HG03457 (cell line): Measurements from ENCODE around the gene CHD5.

Source experiments
- ATAC-seq: cut with Tn5 transposase; IDR thresholded peaks from one replicate; pipeline ENCODE4 v1.9.1; 2021; ENCODE audit warnings: moderate number of reproducible peaks; ENCODE audit not compliant: unreplicated experiment

CHD5 gene

GRCh38 chr1:6157132-6157527 is 23.0 kb downstream of the CHD5 start:
- no peak for ATAC-seq

GRCh38 chr1:6154525-6155319 is 25.4 kb downstream of the CHD5 start:
- ATAC-seq: no peak

GRCh38 chr1:6152882-6153281 is 27.2 kb downstream of the CHD5 start:
- no peak for ATAC-seq

DNA sequence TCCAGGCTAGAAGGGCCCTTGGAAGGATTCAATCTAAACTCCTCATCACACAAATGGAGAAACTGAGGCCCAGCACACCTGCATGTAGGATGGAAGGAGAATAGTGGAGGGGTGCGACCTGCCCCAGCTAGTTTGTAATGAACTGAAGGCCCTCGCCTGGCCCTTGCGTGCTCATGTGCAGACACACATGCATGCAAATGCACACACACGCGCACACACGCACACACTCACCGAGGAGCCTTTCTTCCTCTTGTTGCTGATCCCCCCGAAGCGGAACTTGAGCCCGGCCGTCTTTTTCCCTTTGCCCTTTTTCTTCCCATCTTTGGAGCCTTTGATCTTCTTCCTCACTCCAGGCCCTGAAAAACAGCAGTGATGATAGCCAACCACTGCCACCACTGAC is 27.9 kb downstream of the CHD5 start:
- no peak for ATAC-seq

DNA sequence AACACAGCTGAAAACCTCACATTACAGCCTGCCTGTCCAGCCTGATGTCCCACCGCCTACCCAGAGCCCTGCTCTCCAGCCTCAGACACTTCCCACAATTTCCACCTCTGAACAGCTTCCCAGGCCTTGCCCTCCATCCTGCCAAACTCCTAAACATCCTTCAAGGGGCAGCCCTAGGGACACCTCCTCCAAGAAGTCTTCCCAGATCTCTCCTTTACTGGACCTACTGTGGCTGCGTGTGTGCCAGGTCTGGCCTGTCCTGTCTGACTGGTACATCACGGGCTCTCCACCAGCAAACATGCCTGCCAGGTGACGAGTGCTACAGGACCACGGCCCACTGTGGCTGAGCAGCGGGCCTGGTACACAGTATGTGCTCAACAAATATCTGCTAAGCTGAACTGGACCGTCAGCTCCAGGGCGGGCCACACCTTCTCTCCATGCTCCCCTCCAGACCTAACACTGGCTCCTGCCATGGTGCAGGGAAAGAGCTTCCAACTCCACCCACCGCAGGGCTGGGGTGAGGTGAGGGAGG is 28.8 kb downstream of the CHD5 start:
- no peak for ATAC-seq

DNA sequence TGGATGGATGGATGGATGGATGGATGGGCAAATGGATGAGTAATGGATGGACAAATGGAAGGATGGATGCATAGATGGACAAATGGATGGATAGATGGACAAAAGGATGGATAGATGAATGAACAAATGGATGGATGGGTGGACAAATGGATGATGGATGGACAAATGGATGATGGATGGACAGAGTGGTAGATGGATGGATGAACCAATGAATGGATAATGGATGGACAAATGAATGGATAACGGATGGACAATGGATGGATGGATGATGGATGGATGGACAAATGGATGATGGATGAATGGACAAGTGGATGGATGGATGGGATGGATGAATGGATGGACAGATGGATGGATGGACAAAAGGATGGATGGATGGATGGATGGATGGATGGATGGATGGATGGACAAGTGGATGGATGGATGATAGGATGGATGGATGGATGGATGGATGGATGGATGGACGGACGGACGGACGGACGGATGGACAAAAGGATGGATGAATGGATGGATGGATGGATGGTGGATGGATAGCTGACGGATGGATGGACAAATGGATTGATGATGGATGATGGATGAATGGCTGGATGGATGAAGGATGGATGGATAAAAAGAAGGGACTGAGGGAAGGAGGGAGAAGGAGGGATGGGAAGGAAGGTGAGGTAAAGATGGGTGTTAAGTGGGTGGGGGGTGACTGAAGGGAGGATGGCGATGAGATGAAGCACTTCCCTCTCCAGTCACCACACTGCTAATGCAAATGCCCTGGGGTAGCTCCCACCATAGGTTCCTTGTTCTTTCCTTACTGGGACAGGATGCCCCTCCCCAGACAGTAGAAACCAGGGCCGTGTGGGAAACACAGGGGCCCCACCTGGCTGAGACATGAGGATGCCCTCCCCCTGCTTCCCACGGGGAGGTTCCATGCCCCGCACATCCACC is 29.8 kb downstream of the CHD5 start:
- no peak for ATAC-seq

DNA sequence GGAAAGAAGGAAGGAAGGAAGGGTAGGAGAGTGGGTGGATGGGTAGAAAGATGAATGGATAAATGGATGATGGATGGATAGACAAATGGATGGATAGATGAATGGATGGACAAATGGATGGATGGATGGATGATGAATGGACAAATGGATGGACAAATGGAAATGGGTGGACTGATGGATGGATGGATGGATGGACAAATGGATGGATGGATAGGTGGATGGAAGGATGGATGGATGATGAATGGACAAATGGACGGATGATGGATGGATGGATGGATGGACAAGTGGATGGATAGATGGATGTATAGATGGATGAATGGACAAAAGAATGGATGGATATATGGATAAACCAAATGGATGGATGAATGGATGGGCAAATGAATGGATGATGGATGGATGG is 30.5 kb downstream of the CHD5 start:
- ATAC-seq: no peak

DNA sequence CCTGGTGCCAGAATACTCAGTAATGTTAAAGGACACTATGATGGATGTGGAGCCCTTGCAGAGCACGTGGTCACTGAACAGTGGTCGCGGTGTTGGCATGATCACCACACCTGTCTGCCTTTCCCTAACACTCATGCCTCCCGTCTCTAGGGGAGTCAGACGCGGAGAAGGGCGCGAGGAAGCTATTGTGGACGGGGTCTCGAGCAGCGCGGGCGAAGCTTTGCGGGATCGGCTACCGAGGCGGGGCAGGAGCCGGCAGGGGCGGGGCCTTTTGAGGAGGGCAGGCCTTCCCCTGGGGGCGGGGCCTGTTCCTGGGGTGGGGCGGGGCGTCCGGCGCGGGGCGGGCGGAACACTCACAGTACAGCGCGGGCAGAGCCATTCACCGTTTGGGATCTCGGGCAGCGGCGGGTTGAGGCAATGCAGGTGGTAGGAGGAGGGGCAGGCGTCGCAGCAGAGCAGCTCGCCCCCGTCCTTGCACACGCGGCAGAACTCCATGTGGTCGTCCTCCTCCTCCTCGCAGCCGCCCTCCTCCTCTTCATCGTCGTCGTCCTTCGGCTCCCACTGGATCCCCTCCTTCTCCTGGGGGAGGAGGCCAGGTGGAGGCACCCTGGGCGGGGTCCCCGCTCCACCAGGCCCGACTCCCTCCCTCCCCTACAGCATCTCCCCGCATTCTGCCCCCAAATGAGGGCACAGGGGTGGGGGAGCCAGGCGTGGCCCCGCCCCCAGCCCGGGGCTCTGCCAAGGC is 31.5 kb downstream of the CHD5 start:
- no peak for ATAC-seq

DNA sequence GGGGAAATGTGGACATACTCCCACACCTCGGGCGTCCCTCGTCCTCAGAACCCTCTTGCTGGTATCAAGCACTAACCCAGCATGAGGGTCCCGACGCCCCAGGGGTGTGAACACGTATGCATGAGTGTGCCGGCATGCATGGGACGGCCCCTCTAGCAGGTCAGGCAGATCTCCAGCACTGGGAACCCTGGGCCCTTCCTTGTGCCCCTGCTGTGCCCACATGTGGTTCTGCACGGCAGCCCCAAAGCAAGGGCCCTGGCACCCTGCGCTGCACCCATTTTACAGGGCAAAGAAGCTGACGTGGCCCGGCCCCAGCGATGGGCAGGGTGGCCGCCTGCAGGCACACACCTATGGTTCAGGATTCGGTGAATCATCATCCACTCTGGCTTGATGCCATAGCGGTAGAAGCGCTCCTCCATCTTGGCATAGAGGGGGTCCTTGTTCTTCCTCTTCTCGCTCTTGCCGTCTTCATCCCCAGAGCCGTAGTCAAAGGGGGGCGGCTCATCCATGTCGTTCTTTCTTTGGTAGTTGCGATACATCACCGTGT is 34.2 kb downstream of the CHD5 start:
- ATAC-seq: no peak

- ATAC-seq: no peak
Measured at GRCh38 chr1:6145396-6145750, 34.7 kb downstream of the CHD5 start.

DNA sequence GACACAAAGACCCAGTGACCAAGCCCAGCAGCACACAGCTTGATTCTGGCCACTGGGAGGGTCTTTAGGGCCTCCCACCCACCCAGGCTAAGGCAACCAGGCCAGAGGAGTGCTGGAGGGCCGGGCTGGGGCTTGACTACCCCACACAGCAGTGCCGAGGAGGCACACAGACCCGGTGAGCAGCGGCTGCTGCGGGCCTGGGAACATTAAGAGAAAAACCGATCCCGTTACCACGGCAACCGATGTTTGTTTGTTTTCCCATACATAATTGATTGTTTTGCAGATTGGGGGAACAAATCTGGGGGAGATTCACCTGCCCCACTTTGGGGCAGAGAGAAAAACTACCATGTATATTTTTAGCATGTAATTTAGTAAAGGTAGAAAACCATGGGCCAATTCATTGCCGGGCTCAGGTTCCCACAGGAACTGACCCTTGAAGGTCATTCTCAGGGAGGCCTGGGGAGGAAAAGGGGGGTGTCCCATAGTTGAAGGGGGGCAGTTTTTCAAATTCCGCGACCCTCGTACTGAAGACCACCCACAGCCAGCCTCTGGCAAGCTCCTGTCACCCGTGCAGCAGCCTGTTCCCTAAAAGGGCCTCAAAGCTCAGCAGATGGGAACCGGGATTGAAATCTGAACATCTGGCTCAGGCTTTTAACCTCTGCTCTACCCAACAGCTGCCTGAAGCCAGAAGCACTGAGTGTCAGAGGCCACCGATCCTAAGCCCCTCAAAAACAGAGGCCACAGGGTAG is 35.3 kb downstream of the CHD5 start:
- ATAC-seq: no peak

- ATAC-seq: no peak
Measured at GRCh38 chr1:6144175-6144574, 35.9 kb downstream of the CHD5 start.

DNA sequence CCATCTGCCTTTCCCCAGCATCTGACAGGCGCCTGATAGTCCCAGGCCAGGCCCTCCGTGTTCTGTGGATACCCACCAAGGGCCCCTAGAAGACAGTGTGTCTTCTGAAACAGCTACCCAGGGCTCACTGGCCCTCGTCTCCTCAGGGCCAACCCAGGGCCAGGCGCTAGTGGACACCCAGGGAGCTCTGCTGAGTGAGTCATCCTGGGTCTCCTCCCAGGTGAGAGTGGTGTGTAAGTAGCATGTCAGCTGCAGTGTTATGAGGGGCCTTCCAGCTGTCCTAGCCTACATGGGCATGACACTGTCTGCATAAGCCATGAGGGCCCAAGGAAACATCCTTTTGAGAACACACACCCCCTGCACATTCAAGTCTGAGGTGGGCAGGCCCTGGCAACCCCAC is 36.7 kb downstream of the CHD5 start:
- no peak for ATAC-seq

DNA sequence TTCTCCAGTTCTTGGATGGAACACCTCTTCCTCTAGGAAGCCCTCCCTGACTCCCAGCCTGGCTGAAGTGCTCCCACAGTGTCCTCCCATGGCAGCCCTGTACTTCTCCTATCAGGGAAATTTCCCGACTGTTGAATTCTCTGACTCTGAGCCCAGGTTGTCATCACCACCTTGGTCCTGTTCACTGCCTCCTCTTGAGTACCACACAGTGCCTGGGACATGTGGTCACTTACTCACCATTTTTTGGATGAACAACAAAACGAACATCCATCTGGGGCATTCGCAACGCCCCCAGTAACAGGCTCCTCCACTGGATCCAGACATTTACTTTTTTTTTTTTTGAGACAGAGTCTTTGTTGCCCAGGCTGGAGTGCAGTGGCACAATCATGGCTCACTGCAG is 37.4 kb downstream of the CHD5 start:
- no peak for ATAC-seq

- no peak for ATAC-seq
Measured at GRCh38 chr1:6142036-6142621, 38.0 kb downstream of the CHD5 start.

GRCh38 chr1:6141592-6141991 is 38.5 kb downstream of the CHD5 start:
- ATAC-seq: no peak

- ATAC-seq: no peak
Measured at GRCh38 chr1:6140413-6140812, 39.7 kb downstream of the CHD5 start.

- no peak for ATAC-seq
Measured at GRCh38 chr1:6137758-6138157, 42.4 kb downstream of the CHD5 start.

GRCh38 chr1:6136516-6137220 is 43.5 kb downstream of the CHD5 start:
- no peak for ATAC-seq
